Esophagus muscularis mucosa (tissue), 4 donors: ENCODE data around the gene KCNQ5. TPM values are rescaled to one million over a fixed set of nuclear protein-coding genes. Genes with fewer than 3 reads are reported as not detected.
A peak's percentile ranks its signal among the peaks of the same experiment; 100 is the strongest.

Experiments
- DNase-seq: peaks from one replicate; pipeline ENCODE4 v3.0.0-alpha.2; 2017; ENCODE audit errors: extremely low spot score
- H3K27ac ChIP-seq, 4 donors: fragments of 200-600 bp; sonication (generic); replicated peaks in 1 of 4; 1 replicate in 3 of 4; 2 replicates in 1 of 4; pipeline ENCODE4 v1.5.1; 2016 to 2019; ENCODE audit warnings: mild to moderate bottlenecking in 1 of 4
- H3K27me3 ChIP-seq, 4 donors: fragments of 200-600 bp; sonication (generic); one replicate each; pipeline versions ENCODE4 v1.5.1 to v1.6.0; 2016 to 2019
- H3K36me3 ChIP-seq, 4 donors: fragments of 200-600 bp; sonication (generic); one replicate each; pipeline ENCODE4 v1.5.1; 2016 to 2019
- H3K4me1 ChIP-seq, 4 donors: fragments of 200-600 bp; sonication (generic); one replicate each; pipeline ENCODE4 v1.5.1; 2016 to 2019
- H3K4me3 ChIP-seq, 4 donors: fragments of 200-600 bp; sonication (generic); 1 replicate in 2 of 4; 2 replicates in 2 of 4; pipeline ENCODE4 v1.5.1; 2016 to 2019; ENCODE audit warnings: mild to moderate bottlenecking in 4 of 4, moderate library complexity in 1 of 4
- H3K9me3 ChIP-seq, 4 donors: fragments of 200-600 bp; sonication (generic); 1 replicate in 3 of 4; 2 replicates in 1 of 4; pipeline ENCODE4 v1.5.1; 2016 to 2019
- EP300 ChIP-seq: sonication (generic); formaldehyde crosslinking; IDR thresholded peaks from one replicate; pipeline ENCODE4 v1.6.1; 2017; ENCODE audit warnings: antibody characterized with exemption
- POLR2A ChIP-seq: fragments of 450-650 bp; IDR thresholded peaks from one replicate; pipeline ENCODE4 v1.6.1; 2017; ENCODE audit warnings: antibody characterized with exemption, moderate library complexity, mild to moderate bottlenecking, low read depth
- POLR2AphosphoS5 ChIP-seq, 2 donors: sonication (generic); formaldehyde crosslinking; IDR thresholded peaks; one replicate each; pipeline ENCODE4 v1.6.1; 2017; ENCODE audit warnings: antibody characterized with exemption in 2 of 2
- WGBS: methylation state at CpG from one replicate; pipeline ENCODE4 v1.1.5; 2018; 5-methylcytosine and 5-hydroxymethylcytosine counted together
- intact Hi-C: fragments of 100-400 bp; cut with DNase I; formaldehyde crosslinking; loops from one replicate; pipeline ENCODE4 v1.15.1; 2023
- total RNA-seq, 4 donors: library from RNA; depleted of rRNA; stranded (reverse); fragments of >200 nt; gene quantifications; one replicate each; pipeline versions ENCODE4 v1.1.0 to v1.2.1, GENCODE V29; 2016
- TF ChIP-seq, protein P1 (sequence below), 3 experiments: fragments of 200-600 bp in 2 of 3; fragments of 450-650 bp in 1 of 3; sonication (generic) in 2 of 3; IDR thresholded peaks; one replicate each; pipeline ENCODE4 v1.5.1; 2017 to 2019; ENCODE audit warnings: antibody characterized with exemption in 3 of 3, mild to moderate bottlenecking in 2 of 3, moderate library complexity in 1 of 3

The KCNQ5 gene
- total RNA-seq, 4 donors from 2014 or later, result 1.2 to 2.2 (median 1.8) TPM

DNA sequence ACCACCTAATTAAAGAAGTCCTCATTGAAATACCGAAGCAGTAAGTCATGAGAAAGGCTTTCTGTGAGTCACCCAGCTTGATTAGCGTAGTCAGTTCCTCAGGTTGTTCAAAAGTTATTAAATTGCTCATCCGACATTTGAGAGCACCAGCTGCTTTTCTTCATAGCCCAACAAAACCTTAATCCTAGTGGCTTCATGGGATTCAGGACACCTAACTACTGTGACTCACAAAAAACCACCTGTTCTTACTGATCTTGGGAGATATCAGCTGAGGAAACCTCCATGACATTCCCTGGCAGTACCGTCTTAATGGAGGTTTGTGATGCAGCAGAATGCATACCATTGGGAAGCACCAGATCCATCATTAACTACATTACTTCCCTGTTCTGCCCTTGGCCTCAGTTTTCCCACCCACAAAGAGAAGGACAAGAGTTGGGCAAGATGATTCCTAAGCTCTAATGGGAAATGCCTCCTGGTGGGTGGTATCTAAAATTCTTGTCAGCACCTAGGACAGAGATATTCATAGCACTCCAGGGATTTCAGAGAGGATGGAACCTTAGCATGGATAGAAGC, 499.6 kb downstream of the KCNQ5 start:
- TF ChIP-seq, protein P1, sequence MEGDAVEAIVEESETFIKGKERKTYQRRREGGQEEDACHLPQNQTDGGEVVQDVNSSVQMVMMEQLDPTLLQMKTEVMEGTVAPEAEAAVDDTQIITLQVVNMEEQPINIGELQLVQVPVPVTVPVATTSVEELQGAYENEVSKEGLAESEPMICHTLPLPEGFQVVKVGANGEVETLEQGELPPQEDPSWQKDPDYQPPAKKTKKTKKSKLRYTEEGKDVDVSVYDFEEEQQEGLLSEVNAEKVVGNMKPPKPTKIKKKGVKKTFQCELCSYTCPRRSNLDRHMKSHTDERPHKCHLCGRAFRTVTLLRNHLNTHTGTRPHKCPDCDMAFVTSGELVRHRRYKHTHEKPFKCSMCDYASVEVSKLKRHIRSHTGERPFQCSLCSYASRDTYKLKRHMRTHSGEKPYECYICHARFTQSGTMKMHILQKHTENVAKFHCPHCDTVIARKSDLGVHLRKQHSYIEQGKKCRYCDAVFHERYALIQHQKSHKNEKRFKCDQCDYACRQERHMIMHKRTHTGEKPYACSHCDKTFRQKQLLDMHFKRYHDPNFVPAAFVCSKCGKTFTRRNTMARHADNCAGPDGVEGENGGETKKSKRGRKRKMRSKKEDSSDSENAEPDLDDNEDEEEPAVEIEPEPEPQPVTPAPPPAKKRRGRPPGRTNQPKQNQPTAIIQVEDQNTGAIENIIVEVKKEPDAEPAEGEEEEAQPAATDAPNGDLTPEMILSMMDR (IDR thresholded peaks at IDR 0.05), result no peak
- 71% methylated on average over 4 of the region's 4 CpGs for WGBS
- H3K4me1 ChIP-seq, result no peaks in the 10 kb centered on the region
- no peaks in the 10 kb centered on the region for H3K9me3 ChIP-seq
- no peaks in the 10 kb centered on the region for H3K27me3 ChIP-seq
- intact Hi-C loops, result no loop called here
- no peak overlapping the region for H3K4me3 ChIP-seq
- no peaks in the 10 kb centered on the region for H3K36me3 ChIP-seq
- DNase-seq, result no peak
- no peak overlapping the region for H3K27ac ChIP-seq

DNA sequence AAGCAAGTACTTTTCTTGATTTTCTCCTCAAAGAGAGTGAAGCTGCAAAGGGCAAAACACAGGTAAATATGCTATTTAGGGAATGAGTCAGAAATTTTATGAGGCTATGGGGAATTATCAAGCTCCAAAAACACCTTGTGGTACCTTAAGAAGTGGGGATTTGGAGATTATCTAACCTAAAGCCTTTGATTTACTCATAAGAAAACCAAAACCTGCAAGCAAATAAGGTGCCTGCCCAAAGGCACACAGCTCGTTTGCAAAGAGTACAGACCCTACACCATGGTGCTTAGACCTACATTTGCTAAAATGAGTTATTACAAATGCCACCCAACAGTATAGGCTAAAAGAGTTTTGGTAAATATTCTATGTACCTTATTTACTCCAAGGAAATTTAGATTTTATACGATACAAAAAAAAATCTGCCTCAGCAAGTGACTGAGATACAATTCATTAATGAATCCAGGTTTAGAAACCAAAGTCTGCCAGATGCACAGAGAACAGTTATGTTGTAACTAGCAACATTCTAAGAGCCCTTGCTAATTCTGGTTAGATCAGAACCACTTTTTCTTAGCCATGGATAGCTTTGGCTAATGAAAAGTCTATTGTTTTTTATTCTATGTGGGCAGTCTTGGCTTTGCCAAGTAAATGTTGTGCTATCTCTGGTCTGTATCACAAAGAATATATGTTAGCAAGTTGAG, 501.9 kb downstream of the KCNQ5 start:
- H3K27me3 ChIP-seq, result no peaks in the 10 kb centered on the region
- no peak for DNase-seq
- H3K27ac ChIP-seq, result no peak overlapping the region
- 90% methylated on average over 2 of the region's 2 CpGs for WGBS
- intact Hi-C loops, result no loop called here
- no peaks in the 10 kb centered on the region for H3K36me3 ChIP-seq
- TF ChIP-seq POLR2AphosphoS5 (IDR thresholded peaks at IDR 0.05) (no peak), EP300 (no peak), POLR2A (no peak)
- TF ChIP-seq, protein P1 (IDR thresholded peaks at IDR 0.05), result no peak
- no peaks in the 10 kb centered on the region for H3K4me1 ChIP-seq
- H3K9me3 ChIP-seq, result no peaks in the 10 kb centered on the region
- no peak overlapping the region for H3K4me3 ChIP-seq

DNA sequence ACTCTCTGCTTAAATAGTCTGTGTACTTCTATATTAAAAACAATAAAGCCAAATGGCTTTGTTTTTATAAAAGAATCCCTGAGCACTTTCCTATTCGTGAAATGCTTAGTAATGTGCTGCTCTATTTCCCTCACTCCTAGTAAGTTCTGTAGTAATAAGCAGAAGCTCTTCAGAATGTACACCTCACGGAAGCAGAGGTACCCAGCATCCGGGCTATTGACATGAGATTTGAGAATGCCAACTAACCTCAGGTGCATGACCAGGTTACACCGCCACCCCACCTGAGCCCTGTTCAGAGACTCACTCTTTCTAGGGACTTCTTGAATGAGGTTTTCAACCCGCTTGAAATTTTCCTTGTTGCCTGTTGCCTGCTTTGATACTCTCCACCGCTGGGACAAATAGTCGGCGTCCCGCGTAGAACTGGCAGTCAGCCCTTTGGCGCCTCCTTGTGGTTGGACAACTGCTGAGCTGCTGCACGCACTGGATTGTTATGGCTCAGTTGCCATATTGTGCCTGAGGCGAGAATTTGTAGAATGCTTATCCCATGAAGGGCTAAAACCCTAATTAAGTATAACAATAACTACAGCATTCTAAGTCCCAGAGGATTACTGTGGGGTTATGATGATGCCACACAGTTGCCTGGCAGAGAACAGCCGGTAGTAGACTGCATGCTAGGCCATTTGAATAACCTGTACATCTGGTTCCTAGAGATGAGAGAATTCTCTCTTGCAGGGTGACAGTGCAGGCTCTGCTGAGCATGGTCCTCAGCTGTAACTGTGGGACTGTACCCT, 508.0 kb downstream of the KCNQ5 start:
- Histone ChIP-seq H3K27ac (no peak overlapping the region), H3K4me1 (peaks cover 0 to 10% (median 9%) of the 10 kb centered on the region in 4 donors), H3K36me3 (no peaks in the 10 kb centered on the region), H3K27me3 (no peaks in the 10 kb centered on the region), H3K9me3 (no peaks in the 10 kb centered on the region), H3K4me3 (peak overlapping the region in 2 of 4 donors; percentile 30 to 31)
- 25% methylated on average over 14 of the region's 14 CpGs for WGBS
- peak; percentile 94 for DNase-seq
- intact Hi-C loops, result loop anchor here (2.0 kb wide), 2 partner anchors 513 to 717 kb away; no protein-coding TSS in a partner anchor
- TF ChIP-seq, protein P1 (IDR thresholded peaks at IDR 0.05), result peak; percentile 78 to 97 (median 93)
- no peak for TF ChIP-seq POLR2A

DNA sequence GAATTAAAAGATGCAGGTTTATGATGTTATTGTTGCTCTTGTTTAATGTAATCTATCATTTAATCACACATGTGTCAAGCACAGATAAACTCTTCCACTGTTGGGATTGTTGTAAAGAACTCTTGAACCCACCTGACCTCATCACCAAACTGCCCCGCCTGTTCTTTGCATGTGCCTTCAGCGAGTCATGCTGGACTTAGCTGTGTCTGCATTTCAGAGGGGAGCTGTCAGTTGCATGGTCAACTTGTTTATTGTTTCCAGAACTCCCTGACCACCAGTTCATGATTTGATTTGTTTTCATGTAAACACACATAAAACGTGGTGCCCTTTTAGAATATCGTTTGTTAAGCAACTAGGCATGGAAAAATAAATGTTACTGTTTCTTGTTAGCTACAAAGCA, 509.8 kb downstream of the KCNQ5 start:
- Histone ChIP-seq H3K36me3 (no peaks in the 10 kb centered on the region), H3K9me3 (no peaks in the 10 kb centered on the region), H3K27ac (no peak overlapping the region), H3K4me3 (no peak overlapping the region), H3K4me1 (peaks cover 0 to 10% (median 9%) of the 10 kb centered on the region in 4 donors), H3K27me3 (no peaks in the 10 kb centered on the region)
- WGBS, result 68% methylated on average over 4 of the region's 4 CpGs
- no peak for DNase-seq
- TF ChIP-seq, protein P1 (IDR thresholded peaks at IDR 0.05), result no peak
- TF ChIP-seq POLR2A (no peak), POLR2AphosphoS5 (IDR thresholded peaks at IDR 0.05) (no peak), EP300 (no peak)
- intact Hi-C loops, result loop anchor here (2.0 kb wide), 1 partner anchor 719 kb away; no protein-coding TSS in a partner anchor
